8988T (cell line): Measurements from ENCODE around the gene CHMP1A.
A peak's percentile ranks its signal among the peaks of the same experiment; 100 is the strongest.

Experiments used
- DNase-seq: peaks from one replicate; pipeline ENCODE4 v3.0.0; 2011

The CHMP1A gene

GRCh38 chr16:89602273-89602951 lies 55.1 kb downstream of the CHMP1A start:
- DNase-seq = peak; percentile 94

- DNase-seq = no peak
Measured at GRCh38 chr16:89601906-89602272, 55.6 kb downstream of the CHMP1A start.

GRCh38 chr16:89600956-89601355 lies 56.6 kb downstream of the CHMP1A start:
- no peak for DNase-seq

- no peak for DNase-seq
Measured at GRCh38 chr16:89600427-89600826, 57.1 kb downstream of the CHMP1A start.

GRCh38 chr16:89599902-89600301 lies 57.6 kb downstream of the CHMP1A start:
- DNase-seq = no peak

GRCh38 chr16:89599451-89599858 lies 58.1 kb downstream of the CHMP1A start:
- no peak for DNase-seq

GRCh38 chr16:89598199-89598598 lies 59.3 kb downstream of the CHMP1A start:
- no peak for DNase-seq

- DNase-seq = no peak
Measured at GRCh38 chr16:89596957-89597649, 60.4 kb downstream of the CHMP1A start.

- DNase-seq = no peak
Measured at GRCh38 chr16:89596061-89596689, 61.3 kb downstream of the CHMP1A start.

GRCh38 chr16:89595330-89596060 lies 62.0 kb downstream of the CHMP1A start:
- DNase-seq = no peak
